GM18502 (cell line): ENCODE data around the gene MYT1.

Experiments used
- ATAC-seq: cut with Tn5 transposase; IDR thresholded peaks from one replicate; pipeline ENCODE4 v1.9.1; 2021; ENCODE audit warnings: mild to moderate bottlenecking; ENCODE audit not compliant: unreplicated experiment, poor library complexity

The MYT1 gene

GRCh38 chr20:64188091-64188490 lies 23.8 kb downstream of the MYT1 start:
- ATAC-seq: no peak

- ATAC-seq: no peak
These were observed 24.7 kb downstream of the MYT1 start for GRCh38 chr20:64188682-64189529.

GRCh38 chr20:64189530-64189966 lies 25.3 kb downstream of the MYT1 start:
- no peak for ATAC-seq

GRCh38 chr20:64189986-64190385 lies 25.7 kb downstream of the MYT1 start:
- no peak for ATAC-seq

- no peak for ATAC-seq
These were observed 26.8 kb downstream of the MYT1 start for GRCh38 chr20:64191002-64191401.

- ATAC-seq: no peak
These were observed 28.2 kb downstream of the MYT1 start for GRCh38 chr20:64192406-64192805.

GRCh38 chr20:64193058-64193457 lies 28.8 kb downstream of the MYT1 start:
- ATAC-seq: no peak

GRCh38 chr20:64194269-64194668 lies 30.0 kb downstream of the MYT1 start:
- no peak for ATAC-seq

GRCh38 chr20:64196309-64196708 lies 32.1 kb downstream of the MYT1 start:
- ATAC-seq: no peak

- no peak for ATAC-seq
These were observed 32.6 kb downstream of the MYT1 start for GRCh38 chr20:64196847-64197306.

- no peak for ATAC-seq
These were observed 34.1 kb downstream of the MYT1 start for GRCh38 chr20:64198347-64198746.

GRCh38 chr20:64199395-64199794 lies 35.1 kb downstream of the MYT1 start:
- no peak for ATAC-seq

- ATAC-seq: no peak
These were observed 36.5 kb downstream of the MYT1 start for GRCh38 chr20:64200740-64201139.

- ATAC-seq: no peak
These were observed 37.4 kb downstream of the MYT1 start for GRCh38 chr20:64201653-64202052.

- ATAC-seq: no peak
These were observed 39.0 kb downstream of the MYT1 start for GRCh38 chr20:64203037-64203777.

GRCh38 chr20:64205611-64206026 lies 41.4 kb downstream of the MYT1 start:
- ATAC-seq: no peak

GRCh38 chr20:64206614-64207013 lies 42.4 kb downstream of the MYT1 start:
- no peak for ATAC-seq

GRCh38 chr20:64207641-64208590 lies 43.7 kb downstream of the MYT1 start:
- no peak for ATAC-seq

- ATAC-seq: no peak
These were observed 44.9 kb downstream of the MYT1 start for GRCh38 chr20:64209148-64209547.

- no peak for ATAC-seq
These were observed 46.6 kb downstream of the MYT1 start for GRCh38 chr20:64210656-64211369.
